Fibroblast of lung (primary cell): ENCODE results near the gene CCNT2. TPM values are rescaled to one million over a fixed set of nuclear protein-coding genes. Genes with fewer than 3 reads are reported as not detected.

ENCODE experiments used
- DNase-seq, 2 donors: peaks; one replicate each; pipeline versions ENCODE4 v3.0.0 to v3.0.0-alpha.2; 2010; ENCODE audit warnings: low read depth in 2 of 2
- H2AFZ ChIP-seq: 2 replicates; pipeline ENCODE4 v1.5.1; 2012; ENCODE audit warnings: low read length, control low read depth, inconsistent platforms
- H3K27ac ChIP-seq: 2 replicates; pipeline ENCODE4 v1.5.1; 2011; ENCODE audit warnings: low read length, control low read depth; ENCODE audit not compliant: insufficient read depth
- H3K27me3 ChIP-seq: 2 replicates; pipeline ENCODE4 v1.5.1; 2011; ENCODE audit warnings: mild to moderate bottlenecking, low read length; ENCODE audit not compliant: control insufficient read depth, insufficient read depth
- H3K36me3 ChIP-seq: 2 replicates; pipeline ENCODE4 v1.5.1; 2011; ENCODE audit warnings: low read length; ENCODE audit not compliant: control insufficient read depth, insufficient read depth
- H3K4me1 ChIP-seq: 2 replicates; pipeline ENCODE4 v1.5.1; 2011; ENCODE audit warnings: low read length; ENCODE audit not compliant: control insufficient read depth, insufficient read depth; ENCODE audit errors: extremely low read depth
- H3K4me2 ChIP-seq: 2 replicates; pipeline ENCODE4 v1.5.1; 2011; ENCODE audit warnings: low read length, control low read depth; ENCODE audit not compliant: insufficient read depth; ENCODE audit errors: extremely low read depth
- H3K4me3 ChIP-seq, 4 experiments: fragments of 200-600 bp in 1 of 4; sonication (generic) in 1 of 4; replicated peaks in 1 of 4; 2 replicates each; pipeline ENCODE4 v1.5.1; 2011 to 2016; ENCODE audit warnings: low read length in 4 of 4, low read depth in 3 of 4, mild to moderate bottlenecking in 3 of 4, control low read depth in 2 of 4, inconsistent platforms in 1 of 4, mixed read lengths in 1 of 4; ENCODE audit not compliant: insufficient read depth in 1 of 4; ENCODE audit errors: control extremely low read depth in 1 of 4
- H3K79me2 ChIP-seq: 2 replicates; pipeline ENCODE4 v1.5.1; 2012; ENCODE audit warnings: mild to moderate bottlenecking, low read length, inconsistent platforms; ENCODE audit not compliant: control insufficient read depth, insufficient read depth
- H3K9ac ChIP-seq: 2 replicates; pipeline ENCODE4 v1.5.1; 2011; ENCODE audit warnings: mild to moderate bottlenecking, low read length, control low read depth; ENCODE audit not compliant: insufficient read depth
- H3K9me3 ChIP-seq: 2 replicates; pipeline ENCODE4 v1.5.1; 2012; ENCODE audit warnings: low read depth, low read length; ENCODE audit not compliant: control insufficient read depth, insufficient read depth
- H4K20me1 ChIP-seq: 2 replicates; pipeline ENCODE4 v1.5.1; 2011; ENCODE audit warnings: low read length; ENCODE audit not compliant: control insufficient read depth, insufficient read depth; ENCODE audit errors: extremely low read depth
- EZH2 ChIP-seq: IDR thresholded peaks from 2 replicates; pipeline ENCODE4 v1.5.1; 2012; ENCODE audit warnings: low read length, control low read depth, mild to moderate bottlenecking; ENCODE audit errors: missing control alignments
- polyA plus RNA-seq, 2 donors: library from polyadenylated mRNA; depleted of rRNA in 1 of 2; stranded (reverse) in 1 of 2; unstranded in 1 of 2; fragments of >200 nt; gene quantifications; 2 replicates each; pipeline ENCODE4 v1.2.1, GENCODE V29; 2011 to 2012; ENCODE audit warnings: missing spikeins in 1 of 2
- total RNA-seq: library from RNA; depleted of rRNA; stranded (reverse); fragments of >200 nt; gene quantifications from 2 replicates; pipeline ENCODE4 v1.2.1, GENCODE V29; 2014
- TF ChIP-seq, protein P1 (sequence below), 2 donors: IDR thresholded peaks in 1 of 2; conservative IDR thresholded peaks in 1 of 2; 1 replicate in 1 of 2; 2 replicates in 1 of 2; pipeline ENCODE4 v1.5.1; 2011 to 2012; ENCODE audit warnings: low read length in 2 of 2, control low read depth in 1 of 2, inconsistent platforms in 1 of 2, low read depth in 1 of 2, mild to moderate bottlenecking in 1 of 2

CCNT2 gene
- total and polyA plus RNA-seq, 2 donors (not counting 1 experiment from before 2014, with no cell fraction given): 10.5 to 30.1 TPM

DNA sequence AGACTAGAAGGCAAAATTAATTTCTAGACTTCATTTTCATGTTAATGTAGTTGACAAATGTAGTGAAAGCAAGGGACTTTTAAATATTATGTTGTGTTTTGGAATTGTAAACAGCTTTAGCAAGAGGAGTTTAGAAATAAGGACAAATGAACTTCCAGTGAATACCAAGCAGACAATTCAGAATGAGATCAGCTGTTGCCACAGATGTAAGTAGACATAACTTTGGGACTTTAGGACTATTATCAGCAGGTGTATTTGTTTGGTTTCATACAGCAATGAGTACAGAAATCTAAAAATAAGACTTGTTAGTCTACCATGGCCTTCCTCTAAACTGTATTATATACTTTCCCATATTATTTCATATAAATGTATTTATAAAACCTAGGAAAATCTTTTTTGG lies 34.2 kb upstream of the CCNT2 start:
- H3K9ac ChIP-seq: no peak overlapping the region
- TF ChIP-seq, protein P1, sequence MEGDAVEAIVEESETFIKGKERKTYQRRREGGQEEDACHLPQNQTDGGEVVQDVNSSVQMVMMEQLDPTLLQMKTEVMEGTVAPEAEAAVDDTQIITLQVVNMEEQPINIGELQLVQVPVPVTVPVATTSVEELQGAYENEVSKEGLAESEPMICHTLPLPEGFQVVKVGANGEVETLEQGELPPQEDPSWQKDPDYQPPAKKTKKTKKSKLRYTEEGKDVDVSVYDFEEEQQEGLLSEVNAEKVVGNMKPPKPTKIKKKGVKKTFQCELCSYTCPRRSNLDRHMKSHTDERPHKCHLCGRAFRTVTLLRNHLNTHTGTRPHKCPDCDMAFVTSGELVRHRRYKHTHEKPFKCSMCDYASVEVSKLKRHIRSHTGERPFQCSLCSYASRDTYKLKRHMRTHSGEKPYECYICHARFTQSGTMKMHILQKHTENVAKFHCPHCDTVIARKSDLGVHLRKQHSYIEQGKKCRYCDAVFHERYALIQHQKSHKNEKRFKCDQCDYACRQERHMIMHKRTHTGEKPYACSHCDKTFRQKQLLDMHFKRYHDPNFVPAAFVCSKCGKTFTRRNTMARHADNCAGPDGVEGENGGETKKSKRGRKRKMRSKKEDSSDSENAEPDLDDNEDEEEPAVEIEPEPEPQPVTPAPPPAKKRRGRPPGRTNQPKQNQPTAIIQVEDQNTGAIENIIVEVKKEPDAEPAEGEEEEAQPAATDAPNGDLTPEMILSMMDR (conservative IDR thresholded peaks at IDR 0.05 in 1 of 2, IDR thresholded peaks at IDR 0.05 in 1 of 2; ENCODE audit: low read depth in 1 of 2, low read length in 2 of 2): no peak
- no peak for TF ChIP-seq EZH2
- no peak for DNase-seq

DNA sequence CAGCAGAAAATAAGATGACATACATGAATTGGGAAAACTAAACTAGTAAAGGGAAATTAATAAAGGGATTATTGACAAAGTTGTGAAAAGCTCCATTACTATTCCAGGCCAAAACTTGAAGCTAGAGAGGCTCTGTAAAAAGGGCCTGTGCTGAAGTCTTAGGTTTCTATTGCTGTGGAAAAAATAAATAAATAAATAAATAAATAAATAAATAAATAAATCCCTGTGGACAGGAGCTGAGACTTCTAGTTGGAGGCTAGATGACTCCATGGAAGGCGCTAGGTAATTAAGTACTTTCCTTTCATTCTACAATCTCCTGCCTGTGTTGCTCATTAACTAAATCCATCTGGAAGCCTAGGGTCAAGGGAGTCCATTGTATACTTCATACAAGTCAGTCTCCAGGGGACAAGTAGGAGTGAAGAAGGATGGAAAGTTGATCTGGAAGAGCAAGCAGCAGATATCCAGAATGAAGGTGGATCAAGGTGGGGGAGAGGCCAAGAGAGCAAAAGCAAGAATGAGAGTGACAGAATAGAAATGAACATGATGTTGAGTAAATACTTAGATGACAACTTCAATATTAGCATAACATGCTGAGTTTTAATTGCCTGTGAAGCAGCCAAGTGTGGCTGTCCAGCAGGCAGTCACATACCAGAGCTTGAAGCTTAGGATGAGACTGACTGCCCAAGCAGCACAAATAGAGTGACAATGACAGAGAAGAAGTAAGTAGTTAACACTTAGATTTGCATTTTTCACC lies 26.2 kb upstream of the CCNT2 start:
- Histone ChIP-seq H2AFZ (no peak overlapping the region), H3K4me2 (no peak overlapping the region), H3K4me3 (no peak overlapping the region), H3K9me3 (no peaks in the 10 kb centered on the region), H3K36me3 (no peaks in the 10 kb centered on the region), H3K79me2 (no peaks in the 10 kb centered on the region), H3K27me3 (no peaks in the 10 kb centered on the region), H3K9ac (no peak overlapping the region), H3K4me1 (no peaks in the 10 kb centered on the region), H3K27ac (no peak overlapping the region), H4K20me1 (no peaks in the 10 kb centered on the region)
- no peak for TF ChIP-seq EZH2
- TF ChIP-seq, protein P1 (conservative IDR thresholded peaks at IDR 0.05 in 1 of 2, IDR thresholded peaks at IDR 0.05 in 1 of 2; ENCODE audit: low read depth in 1 of 2, low read length in 2 of 2): no peak
- DNase-seq: no peak

More for the DNA sequence above, 34.2 kb upstream of the CCNT2 start:
- no peak overlapping the region for H3K4me2 ChIP-seq
- H3K36me3 ChIP-seq: no peaks in the 10 kb centered on the region
- H3K9me3 ChIP-seq: no peaks in the 10 kb centered on the region
- H3K79me2 ChIP-seq: no peaks in the 10 kb centered on the region
- no peak overlapping the region for H3K4me3 ChIP-seq
- no peak overlapping the region for H2AFZ ChIP-seq
- no peaks in the 10 kb centered on the region for H3K4me1 ChIP-seq
- no peak overlapping the region for H3K27ac ChIP-seq
- no peaks in the 10 kb centered on the region for H4K20me1 ChIP-seq
- no peaks in the 10 kb centered on the region for H3K27me3 ChIP-seq

DNA sequence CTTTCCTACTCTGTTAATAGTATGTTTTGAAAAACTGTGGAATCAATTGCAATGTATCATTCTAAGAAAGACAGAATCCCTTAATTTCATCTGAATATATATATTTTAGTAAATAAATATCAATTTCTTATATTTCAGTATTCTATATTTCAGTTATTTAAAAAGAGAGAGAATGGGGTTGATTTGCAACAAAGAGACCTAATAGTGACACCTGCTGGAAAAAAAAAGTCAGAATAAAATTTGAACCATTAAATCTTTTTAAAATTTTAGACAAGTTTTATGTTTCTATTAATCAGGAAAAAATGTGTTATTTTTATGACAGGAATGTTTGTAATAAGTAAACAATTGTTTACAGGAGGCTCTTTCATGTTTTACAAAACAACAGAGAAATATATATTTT lies 20.7 kb upstream of the CCNT2 start:
- H3K9ac ChIP-seq: no peak overlapping the region
- no peak overlapping the region for H3K27ac ChIP-seq
- no peaks in the 10 kb centered on the region for H3K36me3 ChIP-seq
- no peaks in the 10 kb centered on the region for H4K20me1 ChIP-seq
- DNase-seq: peak in 1 of 2 donors; percentile 38
- no peaks in the 10 kb centered on the region for H3K79me2 ChIP-seq
- H2AFZ ChIP-seq: no peak overlapping the region
- no peaks in the 10 kb centered on the region for H3K27me3 ChIP-seq
- no peak for TF ChIP-seq EZH2
- TF ChIP-seq, protein P1 (conservative IDR thresholded peaks at IDR 0.05 in 1 of 2, IDR thresholded peaks at IDR 0.05 in 1 of 2; ENCODE audit: low read depth in 1 of 2, low read length in 2 of 2): peak in 1 of 2 donors; percentile 16
- no peak overlapping the region for H3K4me3 ChIP-seq
- H3K9me3 ChIP-seq: no peaks in the 10 kb centered on the region
- no peaks in the 10 kb centered on the region for H3K4me1 ChIP-seq
- no peak overlapping the region for H3K4me2 ChIP-seq
